AG09319 (cell line): ENCODE data around the gene MKNK1.

Source experiments
- DNase-seq: peaks from one replicate; pipeline ENCODE4 v3.0.0-alpha.2; 2010; ENCODE audit warnings: low read depth; ENCODE audit errors: extremely low read depth
- TF ChIP-seq, protein P1 (sequence below): IDR thresholded peaks from 2 replicates; pipeline ENCODE4 v1.5.1; 2011; ENCODE audit warnings: low read depth, mild to moderate bottlenecking, inconsistent platforms, low read length, moderate library complexity

MKNK1 gene

DNA sequence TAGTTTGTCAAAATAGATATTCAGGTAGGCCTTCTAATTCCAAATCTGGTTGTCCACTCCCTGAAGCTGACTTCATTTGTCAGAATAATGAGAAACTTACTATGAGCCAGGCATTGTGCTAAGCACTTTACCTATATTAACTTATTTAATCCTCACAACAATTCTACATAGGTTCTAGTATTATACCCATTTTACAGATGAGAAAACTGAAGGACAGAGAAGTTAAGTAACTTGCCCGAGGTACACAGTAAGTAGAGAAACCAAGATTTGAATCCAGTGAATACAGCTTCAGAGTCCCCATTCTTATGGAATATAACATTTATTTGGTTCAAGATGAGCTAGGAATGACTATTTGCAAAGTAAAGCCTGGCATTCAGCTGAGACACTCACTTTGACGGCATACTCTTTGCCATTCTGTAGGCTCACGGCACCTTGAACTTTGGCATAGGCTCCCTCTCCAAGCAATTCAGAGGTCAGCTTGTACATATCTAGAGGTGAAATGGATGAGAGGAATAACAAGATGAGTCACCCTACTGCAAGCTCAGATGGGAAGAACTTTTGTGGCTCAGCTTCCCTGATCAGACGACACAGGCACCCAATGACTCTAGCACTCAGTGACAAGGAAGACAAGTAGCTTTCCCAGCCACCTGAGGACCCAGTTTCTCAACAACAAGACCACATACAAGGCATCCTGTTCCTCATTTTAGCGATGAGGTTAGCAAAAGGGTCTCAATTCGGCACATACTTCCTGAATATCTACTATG lies 23.7 kb downstream of the MKNK1 start:
- DNase-seq, result no peak
- TF ChIP-seq, protein P1, sequence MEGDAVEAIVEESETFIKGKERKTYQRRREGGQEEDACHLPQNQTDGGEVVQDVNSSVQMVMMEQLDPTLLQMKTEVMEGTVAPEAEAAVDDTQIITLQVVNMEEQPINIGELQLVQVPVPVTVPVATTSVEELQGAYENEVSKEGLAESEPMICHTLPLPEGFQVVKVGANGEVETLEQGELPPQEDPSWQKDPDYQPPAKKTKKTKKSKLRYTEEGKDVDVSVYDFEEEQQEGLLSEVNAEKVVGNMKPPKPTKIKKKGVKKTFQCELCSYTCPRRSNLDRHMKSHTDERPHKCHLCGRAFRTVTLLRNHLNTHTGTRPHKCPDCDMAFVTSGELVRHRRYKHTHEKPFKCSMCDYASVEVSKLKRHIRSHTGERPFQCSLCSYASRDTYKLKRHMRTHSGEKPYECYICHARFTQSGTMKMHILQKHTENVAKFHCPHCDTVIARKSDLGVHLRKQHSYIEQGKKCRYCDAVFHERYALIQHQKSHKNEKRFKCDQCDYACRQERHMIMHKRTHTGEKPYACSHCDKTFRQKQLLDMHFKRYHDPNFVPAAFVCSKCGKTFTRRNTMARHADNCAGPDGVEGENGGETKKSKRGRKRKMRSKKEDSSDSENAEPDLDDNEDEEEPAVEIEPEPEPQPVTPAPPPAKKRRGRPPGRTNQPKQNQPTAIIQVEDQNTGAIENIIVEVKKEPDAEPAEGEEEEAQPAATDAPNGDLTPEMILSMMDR, result no peak

DNA sequence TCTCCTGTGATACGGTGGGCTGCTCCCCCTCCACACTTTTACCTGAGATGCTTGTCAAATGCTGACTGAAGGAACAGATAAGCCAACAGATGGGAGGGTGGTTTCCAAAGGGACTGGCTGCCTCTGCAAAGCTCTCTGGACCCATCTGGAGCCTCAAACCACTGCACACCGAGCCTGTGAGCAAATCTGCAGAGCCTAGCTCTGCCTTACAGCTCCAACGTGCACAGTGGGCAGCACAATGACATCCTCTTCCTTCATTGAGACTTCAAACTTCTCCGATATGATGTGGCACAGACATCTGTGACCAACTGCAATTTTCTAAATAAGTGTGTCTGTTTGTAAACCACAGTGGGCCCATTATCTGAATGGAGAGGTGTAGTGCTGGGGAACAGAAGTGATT lies 26.4 kb downstream of the MKNK1 start:
- DNase-seq, result no peak
- TF ChIP-seq, protein P1, result no peak

DNA sequence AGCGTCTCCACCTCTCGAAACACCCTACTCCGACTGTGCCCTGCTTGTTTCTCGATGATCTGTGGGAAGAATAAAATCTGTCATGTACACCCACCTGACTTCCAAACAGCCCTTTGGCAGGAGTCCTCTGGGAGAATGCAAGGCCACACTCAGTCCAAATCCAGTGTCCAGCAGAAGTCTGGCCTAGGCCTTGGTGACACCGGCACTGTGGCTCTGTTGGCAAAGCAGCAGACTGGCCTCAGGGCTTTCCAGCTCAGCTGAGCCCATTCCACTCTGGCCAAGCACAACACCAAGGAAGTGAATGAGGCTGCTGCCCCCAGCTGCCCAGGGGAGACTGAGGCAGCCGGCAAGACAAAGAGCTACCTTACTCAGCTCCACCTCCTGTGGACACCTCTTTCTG lies 27.5 kb downstream of the MKNK1 start:
- no peak for DNase-seq
- TF ChIP-seq, protein P1, result no peak

DNA sequence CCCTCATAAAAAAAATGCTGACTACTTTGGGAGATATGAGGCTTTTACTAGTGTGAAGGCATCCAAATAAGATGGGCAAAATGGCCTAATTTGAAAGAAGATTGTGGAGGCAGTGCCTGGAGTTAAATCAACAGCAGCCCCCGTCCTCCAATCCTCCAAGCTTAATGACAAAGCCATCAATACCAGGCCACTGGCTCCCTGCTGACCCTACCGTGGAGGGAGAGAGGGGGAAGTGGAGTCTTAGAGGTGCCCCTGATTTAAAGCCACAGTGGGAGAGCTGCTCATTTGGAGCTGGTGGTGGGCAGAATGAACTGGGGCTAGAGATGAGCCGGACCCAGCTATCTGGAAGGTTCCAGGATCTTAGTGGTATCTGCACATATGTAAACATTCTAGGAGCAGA lies 28.3 kb downstream of the MKNK1 start:
- TF ChIP-seq, protein P1, result no peak
- no peak for DNase-seq

DNA sequence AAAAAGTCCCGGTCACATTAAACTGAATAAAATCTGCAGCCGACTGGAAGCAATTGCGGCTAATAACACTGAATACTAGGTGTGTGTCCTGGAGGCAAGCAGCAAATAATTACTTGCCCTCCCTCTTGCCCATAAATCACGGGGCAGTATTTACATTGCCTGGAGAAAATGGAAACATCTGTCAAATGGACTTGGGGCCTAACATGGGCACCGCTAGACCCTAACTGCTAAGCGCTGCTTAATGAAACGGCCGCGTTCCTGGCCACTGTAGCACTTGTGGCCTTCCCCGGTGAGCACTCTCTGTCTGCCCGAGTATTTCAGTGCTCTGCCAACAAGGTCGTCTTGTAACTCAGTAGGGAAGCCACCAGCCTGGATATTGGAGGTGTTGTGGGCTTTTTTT lies 28.8 kb downstream of the MKNK1 start:
- no peak for DNase-seq
- TF ChIP-seq, protein P1, result no peak

DNA sequence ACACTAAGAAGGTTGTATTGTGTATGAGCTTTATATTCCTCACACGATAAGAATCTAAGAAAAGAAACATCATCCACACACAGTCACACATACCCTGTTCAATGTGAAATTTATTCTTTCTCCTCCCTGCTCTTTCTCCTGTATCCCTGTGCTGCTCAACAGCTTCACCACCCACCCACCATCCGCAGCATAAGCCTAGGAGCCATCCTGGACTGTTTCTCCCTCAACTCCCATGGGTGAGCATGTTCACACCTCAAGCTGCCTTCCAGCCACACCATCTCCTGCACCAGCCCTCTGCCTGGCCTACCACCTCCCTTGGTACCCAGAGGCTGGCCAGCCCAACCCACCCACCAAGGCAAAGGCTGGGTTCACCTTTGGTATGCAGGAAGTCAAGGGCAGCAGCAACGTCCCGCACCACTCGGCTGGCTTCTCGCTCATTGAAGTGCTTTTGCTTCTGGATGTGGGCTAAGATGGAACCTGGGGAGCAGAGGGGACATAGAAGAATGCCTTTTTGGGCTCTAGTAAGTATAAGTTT lies 32.3 kb downstream of the MKNK1 start:
- DNase-seq, result no peak
- TF ChIP-seq, protein P1, result no peak

DNA sequence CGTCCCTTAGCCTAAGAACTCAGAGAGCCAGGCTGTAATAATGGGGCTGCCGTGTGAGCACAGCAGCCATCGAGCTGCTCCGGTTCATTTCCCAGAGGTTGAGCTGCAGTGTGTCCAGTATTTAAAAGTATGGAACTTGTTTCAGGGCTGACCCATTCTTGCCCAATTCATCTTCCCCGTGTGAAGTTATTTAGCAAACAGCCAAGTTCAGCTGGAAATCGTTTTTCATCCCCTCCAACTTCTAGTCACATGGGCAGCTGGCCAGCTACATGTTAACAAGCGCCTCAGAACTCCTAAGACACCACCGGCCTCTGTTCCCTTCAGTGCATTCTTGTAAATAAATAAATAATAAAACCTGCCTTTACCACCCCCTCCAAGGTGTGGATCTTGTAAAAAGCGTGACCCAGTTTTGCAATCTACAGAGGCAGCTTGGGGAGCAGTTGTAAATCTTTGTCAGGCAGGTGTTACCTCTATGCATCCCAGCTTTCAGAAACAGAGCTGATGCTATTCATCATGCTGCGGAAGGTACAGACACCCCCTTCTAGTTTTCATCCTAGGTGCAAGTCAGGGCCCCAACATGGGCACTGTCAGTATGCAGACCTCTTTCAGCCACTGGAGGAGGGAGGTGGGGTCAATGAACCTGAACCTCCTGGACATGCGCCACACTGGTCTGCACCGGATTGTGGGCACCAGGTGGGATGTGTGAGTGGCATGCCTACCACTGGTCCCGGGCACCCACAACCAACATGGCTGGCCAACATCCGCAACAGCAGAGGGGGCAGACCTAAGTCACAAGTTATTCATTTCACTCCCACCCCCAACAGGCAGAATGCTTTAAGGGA lies 34.0 kb downstream of the MKNK1 start:
- TF ChIP-seq, protein P1, result no peak
- DNase-seq, result no peak
